AML-193 (cell line): ENCODE results near the gene FTH1.
A peak's percentile ranks its signal among the peaks of the same experiment; 100 is the strongest.
"Not testable (repeated sequence)": the region's sequence is repeated elsewhere in the genome, so short reads cannot be mapped to it uniquely, and the experiment has no call there.

ENCODE experiments used
- DNase-seq, 2 experiments: peaks; one replicate each; lab custom pipeline; 2025; lab: John Stamatoyannopoulos, UW

The FTH1 gene

DNA sequence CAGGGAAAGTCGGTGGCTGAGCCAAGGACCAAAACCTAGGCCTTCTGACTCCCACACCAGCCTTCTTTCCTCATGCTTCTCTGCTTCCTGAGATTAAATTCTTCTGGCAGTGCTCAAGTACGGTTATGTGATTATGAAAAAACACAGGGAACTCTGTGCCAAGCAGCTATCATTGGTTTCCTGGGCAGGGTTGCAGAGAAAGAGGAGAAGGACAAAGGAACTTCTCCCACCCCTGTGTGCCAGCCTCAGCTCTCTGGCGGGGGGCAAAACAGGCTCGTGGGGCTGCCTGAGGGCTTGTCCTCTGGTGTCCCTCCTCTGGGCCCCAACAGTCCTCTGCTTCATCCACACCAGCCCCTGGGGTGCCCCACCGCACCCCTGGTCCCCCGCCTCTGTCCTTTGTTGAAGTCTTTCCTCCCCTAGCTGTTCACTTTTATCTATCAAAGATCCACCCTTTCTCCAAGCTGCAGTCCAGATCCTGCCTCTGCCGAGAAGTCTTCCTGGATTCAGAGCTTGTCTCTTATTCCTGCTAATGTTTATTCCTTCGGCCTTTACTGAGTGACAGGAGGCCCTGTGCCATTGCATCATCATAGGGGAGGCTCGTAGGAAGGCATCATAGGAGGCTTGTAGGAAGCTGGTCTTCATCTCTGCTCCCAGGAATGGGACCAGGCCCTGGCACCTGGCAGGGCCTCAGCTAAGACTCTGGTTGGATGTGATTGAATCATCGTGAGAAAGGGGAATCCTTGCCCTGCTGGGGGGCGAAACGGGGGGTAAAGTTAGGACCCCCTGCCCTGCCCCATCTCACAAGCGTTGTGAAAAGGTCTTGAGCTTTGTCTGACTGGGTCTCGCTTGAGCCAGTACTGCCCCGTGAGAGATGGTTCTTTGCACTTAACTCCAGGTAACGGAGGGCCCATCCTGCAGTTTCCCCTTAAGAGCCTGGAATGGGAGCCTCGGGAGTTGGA is 11.5 kb upstream of the FTH1 start:
- DNase-seq = no peak

DNA sequence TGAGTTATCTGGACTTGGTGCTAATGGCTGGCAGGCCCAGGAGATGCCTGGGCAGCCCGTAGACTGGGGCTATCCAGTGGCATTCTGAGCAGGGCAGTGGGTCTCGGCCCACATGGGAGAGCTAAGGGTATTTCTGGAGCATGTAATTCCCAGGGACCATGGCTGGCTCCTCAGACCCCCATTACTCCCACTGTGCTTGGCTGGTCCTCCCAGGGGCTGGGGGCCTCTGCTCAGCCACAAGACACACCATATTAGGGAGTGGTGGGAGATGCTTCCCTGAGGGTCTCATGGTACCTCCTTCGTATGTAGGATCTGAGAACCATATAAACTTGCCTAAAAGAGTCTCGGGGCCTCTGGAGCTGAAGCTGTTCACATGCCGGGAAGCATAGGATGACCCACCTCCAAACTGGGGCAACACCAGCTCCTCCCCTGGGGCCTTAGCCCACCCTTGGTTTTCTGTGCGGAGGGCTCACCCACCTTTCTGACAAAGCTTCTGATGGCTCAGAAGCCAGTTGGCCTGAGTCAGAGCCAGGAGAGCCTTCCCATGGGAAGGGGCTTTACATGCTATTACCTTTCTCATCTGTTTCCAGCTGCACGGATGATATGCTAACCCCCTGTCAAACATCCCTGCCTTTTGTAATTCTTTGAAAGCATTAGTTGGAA is 9.5 kb upstream of the FTH1 start:
- no peak for DNase-seq

DNA sequence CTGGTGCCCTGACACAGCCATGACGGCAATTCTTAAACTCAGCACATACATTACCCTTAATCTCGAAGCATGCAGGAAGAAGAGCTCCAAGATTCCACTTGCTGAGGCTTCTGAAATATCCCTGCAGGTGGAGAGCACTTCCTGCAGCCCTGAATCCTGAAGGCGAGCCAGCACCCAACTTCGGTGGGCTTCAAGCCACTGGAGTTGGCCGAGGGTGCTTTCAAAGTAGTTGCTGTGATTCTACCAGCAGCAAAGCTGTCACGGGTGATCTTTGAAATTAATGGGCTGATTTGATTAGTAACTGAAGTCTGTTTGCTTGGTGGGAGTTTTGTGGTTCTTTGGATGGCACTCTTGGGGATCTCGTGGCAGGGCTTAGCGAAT is 9.0 kb upstream of the FTH1 start:
- no peak for DNase-seq

DNA sequence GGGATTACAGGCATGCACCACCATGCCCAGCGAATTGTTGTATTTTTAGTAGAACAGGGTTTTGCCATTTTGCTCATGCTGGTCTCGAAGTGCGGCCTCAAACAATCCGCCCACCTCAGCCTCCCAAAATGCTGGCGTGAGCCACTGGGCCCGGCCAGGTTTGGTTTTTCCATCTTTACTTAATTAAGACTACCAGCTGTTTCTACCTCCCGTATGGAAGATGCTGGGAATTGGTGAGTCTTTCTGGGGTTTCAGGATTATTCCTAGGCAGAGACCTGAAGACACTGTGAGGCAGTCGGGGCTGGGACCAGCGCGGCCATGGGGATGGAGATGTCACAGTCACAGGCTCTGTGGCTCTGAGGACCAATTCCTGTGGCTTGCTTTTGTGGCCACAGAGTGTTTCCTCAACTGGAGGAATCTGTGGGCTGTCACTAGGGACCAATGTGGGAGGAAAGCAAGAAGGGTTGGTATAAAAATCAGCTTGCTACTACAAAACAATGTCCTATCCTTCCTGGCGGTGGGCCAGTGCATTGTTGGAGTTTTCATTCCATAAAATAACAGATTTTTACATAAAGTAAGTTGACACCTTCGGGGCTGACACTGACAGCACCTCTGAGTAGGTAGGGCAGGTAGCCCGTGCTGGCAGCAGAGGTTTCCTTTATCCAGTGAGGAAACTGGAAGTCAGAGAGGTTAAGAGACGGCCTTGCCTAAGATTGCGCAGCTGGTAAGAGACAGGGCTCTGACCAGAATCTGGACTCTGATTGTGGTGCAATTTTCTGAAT is 8.4 kb upstream of the FTH1 start:
- DNase-seq = no peak

DNA sequence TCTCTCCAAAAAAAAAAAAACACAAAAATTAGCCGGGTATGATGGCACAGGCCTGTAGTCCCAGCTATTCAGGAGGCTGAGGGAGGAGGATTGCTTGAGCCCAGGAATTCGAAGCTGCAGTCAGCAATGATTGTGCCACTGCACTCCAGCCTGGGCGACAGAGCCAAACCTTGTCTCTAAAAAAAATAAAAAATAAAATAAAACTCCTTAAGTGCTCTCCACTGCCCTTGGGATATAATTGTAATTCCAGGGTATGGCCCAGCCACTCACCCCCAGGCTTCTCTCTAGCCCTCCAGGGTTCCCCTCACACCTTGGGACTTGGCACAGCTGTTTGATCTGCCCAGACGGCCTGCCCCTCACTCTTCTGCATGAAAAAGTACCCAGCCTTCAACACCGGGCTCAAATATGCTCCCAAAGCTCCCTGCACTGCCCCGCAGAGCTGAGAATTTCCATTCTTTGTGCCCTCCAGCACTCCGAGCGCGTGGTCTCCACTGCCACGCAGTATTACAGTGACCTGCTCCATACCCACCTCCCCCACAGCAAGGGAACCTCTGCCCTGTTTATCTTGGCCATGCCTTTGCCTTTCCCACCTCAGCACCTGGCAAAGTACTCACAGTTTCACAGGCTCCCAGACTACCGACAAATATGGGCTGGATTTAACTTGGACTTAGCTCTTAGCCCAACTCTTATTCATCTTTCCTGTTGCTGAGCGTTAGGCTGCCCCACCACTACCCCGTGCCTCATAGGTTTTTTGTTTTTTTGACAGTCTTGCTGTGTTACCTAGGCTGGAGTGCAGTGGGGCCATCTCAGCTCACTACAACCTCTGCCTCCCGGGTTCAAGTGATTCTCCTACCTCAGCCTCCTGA is 7.6 kb upstream of the FTH1 start:
- DNase-seq = no peak

DNA sequence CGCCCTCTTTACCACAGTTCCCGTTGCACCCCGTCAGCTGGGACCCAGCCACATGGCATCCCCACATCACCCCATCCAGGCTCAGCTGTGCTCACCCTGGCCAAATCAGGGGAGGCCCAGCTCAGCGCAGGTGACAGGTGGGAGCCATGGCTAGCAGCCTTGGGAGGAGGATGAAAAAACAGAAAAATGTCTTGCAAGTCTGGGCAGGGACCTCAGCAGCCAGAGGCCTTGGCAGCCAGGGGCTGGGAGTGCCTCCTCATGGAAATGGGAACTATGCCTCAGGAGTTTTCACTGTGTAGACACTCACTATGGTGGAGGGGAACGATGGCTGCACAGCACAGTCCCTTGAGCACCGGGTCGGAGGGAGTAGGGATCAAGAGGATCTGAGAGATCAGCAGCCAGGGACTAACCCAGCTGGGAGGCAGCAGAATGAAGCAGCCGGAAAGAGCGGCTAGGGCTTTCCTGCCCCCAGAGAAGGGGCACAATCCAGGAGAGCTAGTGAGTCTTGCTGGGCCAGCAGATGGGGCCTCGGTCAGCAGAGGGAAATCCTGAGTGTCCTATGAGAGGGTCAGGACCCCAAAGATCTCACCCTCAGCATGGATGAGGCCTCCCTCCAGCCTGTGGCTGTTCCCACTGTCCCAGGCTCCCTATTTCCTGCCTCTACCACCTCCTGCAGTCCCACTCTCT is 6.2 kb upstream of the FTH1 start:
- DNase-seq = no peak

DNA sequence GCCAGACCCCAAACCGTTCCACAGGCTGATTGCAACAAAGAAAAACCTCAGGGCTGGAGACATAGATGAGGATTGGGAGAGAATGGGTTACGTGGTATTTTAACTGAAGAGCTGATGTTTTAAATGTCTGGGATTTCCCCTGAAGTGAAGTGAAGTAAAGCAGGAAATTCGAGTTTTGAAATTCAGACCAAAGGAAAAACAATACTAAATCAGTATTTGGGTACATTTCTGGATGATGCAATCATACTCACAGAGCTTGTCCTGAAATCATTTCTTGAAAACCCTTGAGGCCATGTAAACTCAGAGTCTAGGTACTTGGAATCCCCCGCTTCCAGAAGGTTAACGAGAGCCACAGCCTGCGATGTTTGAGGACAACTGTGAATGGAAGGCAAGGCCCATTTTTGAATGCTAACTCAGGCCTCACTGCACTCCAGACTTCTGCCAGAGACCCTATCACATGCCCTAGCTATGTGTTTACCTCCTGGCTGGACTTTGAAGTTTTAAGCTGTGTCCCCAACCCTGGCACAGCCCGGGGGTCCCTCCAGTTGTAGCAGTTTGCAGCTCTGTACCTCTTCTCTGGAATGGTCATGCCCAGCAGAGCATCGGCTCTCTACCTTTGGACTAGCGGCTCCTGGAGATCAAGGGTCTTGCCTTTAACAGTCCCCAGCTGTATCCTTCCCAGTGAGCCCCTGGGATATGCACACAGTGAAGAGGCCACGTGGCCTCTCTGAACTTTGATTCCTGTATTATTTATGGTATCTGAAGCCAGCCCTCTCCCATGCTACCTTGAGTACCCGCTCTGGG is 5.4 kb upstream of the FTH1 start:
- DNase-seq = peak; percentile 43 to 60

DNA sequence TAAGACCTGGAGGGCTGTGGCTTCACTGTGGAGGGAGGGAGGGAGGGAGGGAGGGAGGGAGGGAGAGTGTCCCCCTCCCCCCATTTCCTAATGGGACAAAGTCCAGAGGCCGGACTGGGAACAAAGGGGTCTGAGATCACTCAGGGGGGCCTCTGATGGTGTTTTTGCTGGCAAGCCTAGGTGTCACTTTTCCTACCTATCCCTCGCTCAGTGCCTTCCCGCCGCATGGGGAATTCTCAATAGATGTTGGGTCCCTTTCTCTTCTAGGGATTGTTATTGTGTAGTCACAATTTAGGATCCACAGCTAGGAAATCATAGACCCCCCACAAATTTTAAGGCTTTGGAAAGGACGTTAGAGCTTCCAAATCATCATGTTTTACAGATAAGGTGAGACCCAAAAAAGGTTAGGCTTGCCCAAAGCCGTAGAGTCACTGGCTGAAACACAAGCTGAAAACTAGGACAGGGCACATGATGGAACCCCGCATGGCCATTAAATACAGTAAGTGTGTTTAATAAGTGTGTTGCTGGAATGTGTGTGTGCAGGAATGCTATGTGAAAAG is 4.8 kb upstream of the FTH1 start:
- DNase-seq = no peak

DNA sequence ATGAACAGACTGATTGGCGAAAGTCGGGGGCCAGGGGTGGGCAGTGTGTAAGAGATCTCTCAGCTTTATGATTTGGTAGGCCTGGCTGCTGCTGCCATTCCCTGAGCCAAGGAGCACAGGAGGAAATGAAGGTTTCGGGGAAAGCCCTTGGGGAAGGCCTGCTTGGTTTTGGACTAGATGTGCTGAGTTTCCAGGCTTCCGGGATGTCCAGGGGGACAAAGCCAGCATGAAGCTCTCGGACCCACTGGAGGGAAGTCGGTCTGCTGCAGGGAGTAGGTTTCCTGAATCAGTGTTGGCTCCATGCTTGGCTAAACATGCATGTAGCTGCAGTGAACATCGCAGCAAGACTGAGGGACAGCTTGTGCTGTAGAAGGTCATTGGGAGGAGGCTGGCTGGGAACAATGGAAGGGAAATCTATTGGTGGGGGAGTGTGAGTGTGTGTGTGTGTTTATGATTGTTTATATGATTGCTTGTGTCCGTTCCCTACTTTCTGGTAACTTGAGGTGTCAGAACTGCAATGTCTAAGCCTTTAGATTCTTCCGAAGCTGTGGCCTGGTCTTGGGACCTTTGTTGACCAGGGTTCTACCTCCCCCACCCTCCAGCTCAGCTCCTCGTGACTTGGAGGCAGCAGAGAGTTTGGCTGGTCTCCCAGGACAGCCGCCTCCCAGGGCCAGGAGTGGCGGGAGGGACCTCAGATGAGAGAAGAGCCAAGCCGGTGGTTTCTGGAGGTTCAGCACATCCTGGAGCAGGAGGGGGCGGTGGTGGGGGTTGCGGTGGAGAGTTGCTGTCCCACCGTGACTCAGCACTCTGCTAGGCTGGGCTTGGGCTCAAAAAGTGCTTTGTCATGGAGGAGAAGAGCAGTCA is 4.0 kb upstream of the FTH1 start:
- DNase-seq = peak; percentile 71 to 76

GRCh38 chr11:61969838-61970662 is 2.6 kb upstream of the FTH1 start:
- DNase-seq = peak; percentile 83 to 90

- no peak for DNase-seq
Observed at GRCh38 chr11:61969391-61969758, 1.9 kb upstream of the FTH1 start.

DNA sequence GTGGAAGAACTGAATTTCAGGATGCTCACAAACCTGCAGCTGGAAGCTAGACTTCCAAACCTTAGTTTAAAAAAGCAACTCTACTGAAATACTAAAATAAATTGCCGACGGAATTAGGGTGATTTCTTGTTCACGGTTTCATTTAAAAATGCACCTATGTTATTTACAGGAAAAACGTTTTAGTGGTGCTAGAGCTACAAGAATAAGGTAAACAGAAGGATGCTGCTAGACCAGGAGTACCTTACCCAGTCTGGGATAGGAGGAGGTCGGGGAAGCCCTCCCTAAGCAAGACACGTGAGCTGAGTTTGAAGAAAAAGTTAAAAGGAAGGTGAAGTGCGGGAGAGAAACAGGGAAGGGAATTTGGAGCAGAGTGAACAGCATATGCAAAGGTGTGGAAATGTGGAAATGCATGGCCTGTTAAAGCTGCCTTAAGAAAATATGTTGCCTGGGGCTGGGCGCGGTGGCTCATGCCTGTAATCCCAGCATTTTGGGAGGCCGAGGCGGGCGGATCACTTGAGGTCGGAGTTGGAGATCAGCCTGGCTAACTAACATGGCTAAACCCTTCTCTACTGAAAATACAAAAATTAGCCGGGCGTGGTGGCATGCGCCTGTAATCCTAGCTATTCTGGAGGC is 1.4 kb upstream of the FTH1 start:
- DNase-seq = no peak

DNA sequence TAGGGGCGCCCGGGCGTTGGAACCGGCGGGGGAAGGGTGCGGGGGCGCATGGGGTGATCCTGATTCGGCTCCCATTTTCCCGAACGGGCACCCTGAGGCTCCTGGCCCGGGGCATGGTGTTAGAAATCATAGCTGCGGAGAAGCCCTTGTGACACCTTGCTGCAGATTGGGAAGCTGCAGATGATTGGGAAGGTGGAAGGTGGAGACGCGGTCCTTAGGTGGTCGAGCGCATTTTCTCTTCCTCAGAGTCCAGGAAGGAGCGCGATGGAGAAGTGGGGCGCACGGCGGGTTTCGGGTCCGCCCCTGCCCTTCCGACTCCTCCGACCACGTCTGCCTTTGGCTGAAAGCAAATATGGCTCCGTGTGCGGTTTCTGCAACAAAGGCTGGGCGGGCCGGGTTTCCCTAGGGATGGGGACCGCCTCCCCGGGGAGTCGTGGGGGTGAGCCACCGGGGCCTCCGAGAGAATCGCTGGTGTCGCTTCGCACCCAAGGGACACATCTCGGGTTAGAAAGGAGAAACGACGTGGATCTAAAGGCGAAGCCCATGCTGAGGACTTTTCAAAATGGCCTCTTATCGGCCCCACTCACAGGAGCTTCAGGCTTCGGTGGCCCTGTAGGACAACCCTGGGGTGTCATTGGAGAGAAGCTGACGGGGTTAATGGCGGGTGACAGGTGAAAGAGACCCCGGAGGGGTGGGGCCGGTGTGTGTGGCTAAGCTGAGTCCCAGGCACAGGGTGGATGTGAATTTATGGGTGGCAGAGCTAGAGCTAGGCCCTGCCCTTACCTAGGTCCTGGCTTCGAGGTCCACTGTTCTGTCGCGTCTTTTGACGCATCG is 707 bp upstream of the FTH1 start:
- DNase-seq = no peak

- no peak for DNase-seq
Observed at GRCh38 chr11:61966734-61967115, 709 bp downstream of the FTH1 start.

- DNase-seq = not testable (repeated sequence)
Observed at GRCh38 chr11:61964666-61965271, 2.7 kb downstream of the FTH1 start.

DNA sequence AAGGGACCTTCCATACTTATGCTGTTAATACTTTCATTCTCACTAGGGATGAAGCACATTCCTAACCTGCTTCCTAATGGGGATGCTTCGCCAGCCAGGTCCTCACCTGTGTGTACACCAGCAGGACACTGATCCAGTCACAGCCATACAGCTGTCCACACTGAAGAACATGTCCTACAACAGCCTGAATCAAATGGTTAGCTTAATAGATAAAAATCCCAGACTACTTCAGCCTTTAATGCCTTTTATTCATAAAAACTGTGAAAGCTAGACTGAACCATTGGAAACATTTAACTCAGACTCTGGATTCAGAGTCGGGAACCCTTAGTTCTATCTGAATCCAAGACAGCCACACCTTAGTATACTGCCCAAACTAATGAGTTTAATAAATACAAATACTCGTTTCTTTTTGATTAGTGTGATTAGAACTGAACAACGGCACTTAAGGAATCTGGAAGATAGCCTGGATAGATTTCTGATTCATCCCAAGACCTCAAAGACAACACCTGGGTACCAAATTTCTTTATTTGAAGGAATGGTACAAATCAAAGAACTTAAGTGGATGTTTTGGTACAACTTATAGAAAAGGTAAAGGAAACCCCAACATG is 3.3 kb downstream of the FTH1 start:
- no peak for DNase-seq
